Liver (tissue), 9 donors: ENCODE measurements around the gene FIG4. TPM values are rescaled to one million over a fixed set of nuclear protein-coding genes. Genes with fewer than 3 reads are reported as not detected.
"Not testable (repeated sequence)": the region's sequence is repeated elsewhere in the genome, so short reads cannot be mapped to it uniquely, and the experiment has no call there.

Experiments
- DNase-seq: peaks from one replicate; pipeline ENCODE4 v3.0.0-alpha.2; 2017; ENCODE audit warnings: low spot score
- H3K27ac ChIP-seq, 2 donors: one replicate each; pipeline ENCODE4 v1.7.0; 2013; ENCODE audit warnings: inconsistent platforms in 2 of 2, low read length in 2 of 2, control low read depth in 1 of 2, low read depth in 1 of 2, mild to moderate bottlenecking in 1 of 2
- H3K27me3 ChIP-seq, 4 donors: one replicate each; pipeline versions ENCODE4 v1.6.1 to v1.7.0; 2013; ENCODE audit warnings: low read length in 3 of 4, inconsistent platforms in 1 of 4, mild to moderate bottlenecking in 1 of 4, moderate library complexity in 1 of 4; ENCODE audit not compliant: control insufficient read depth in 4 of 4, insufficient read depth in 4 of 4
- H3K36me3 ChIP-seq, 4 donors: one replicate each; pipeline versions ENCODE4 v1.6.1 to v1.7.0; 2013; ENCODE audit warnings: low read length in 3 of 4, mild to moderate bottlenecking in 3 of 4, low read depth in 1 of 4, moderate library complexity in 1 of 4; ENCODE audit not compliant: control insufficient read depth in 4 of 4, insufficient read depth in 3 of 4
- H3K4me1 ChIP-seq, 4 donors: one replicate each; pipeline versions ENCODE4 v1.6.1 to v1.7.0; 2013; ENCODE audit warnings: low read length in 3 of 4, mild to moderate bottlenecking in 3 of 4, moderate library complexity in 1 of 4; ENCODE audit not compliant: control insufficient read depth in 4 of 4, insufficient read depth in 4 of 4
- H3K4me3 ChIP-seq, 3 donors: one replicate each; pipeline versions ENCODE4 v1.6.1 to v1.7.0; 2013; ENCODE audit warnings: low read length in 3 of 3, control low read depth in 1 of 3, low read depth in 1 of 3, mild to moderate bottlenecking in 1 of 3
- H3K9ac ChIP-seq, 2 donors: one replicate each; pipeline ENCODE4 v1.7.0; 2013; ENCODE audit warnings: low read length in 2 of 2, mild to moderate bottlenecking in 2 of 2, moderate library complexity in 2 of 2, control low read depth in 1 of 2, low read depth in 1 of 2
- H3K9me3 ChIP-seq, 4 donors: one replicate each; pipeline versions ENCODE4 v1.6.1 to v1.7.0; 2013; ENCODE audit warnings: low read length in 3 of 4; ENCODE audit not compliant: control insufficient read depth in 4 of 4
- FOXA2 ChIP-seq: IDR thresholded peaks from 2 replicates; pipeline ENCODE4 v1.6.1; 2016; ENCODE audit warnings: antibody characterized with exemption
- GABPA ChIP-seq, 2 donors: IDR thresholded peaks in 1 of 2; conservative IDR thresholded peaks in 1 of 2; 2 replicates each; pipeline ENCODE4 v1.6.1; 2016; ENCODE audit warnings: antibody characterized with exemption in 2 of 2, mild to moderate bottlenecking in 1 of 2, moderate library complexity in 1 of 2
- HNF4A ChIP-seq, 2 donors: conservative IDR thresholded peaks; 2 replicates each; pipeline ENCODE4 v1.6.1; 2016; ENCODE audit warnings: antibody characterized with exemption in 2 of 2, mild to moderate bottlenecking in 2 of 2
- HNF4G ChIP-seq: IDR thresholded peaks from 2 replicates; pipeline ENCODE4 v1.6.1; 2016; ENCODE audit warnings: antibody characterized with exemption
- RAD21 ChIP-seq, 2 donors: IDR thresholded peaks; 2 replicates each; pipeline ENCODE4 v1.6.1; 2016; ENCODE audit warnings: antibody characterized with exemption in 2 of 2, mild to moderate bottlenecking in 2 of 2
- RXRA ChIP-seq, 2 donors: IDR thresholded peaks; 2 replicates each; pipeline ENCODE4 v1.6.1; 2017 to 2018; ENCODE audit warnings: antibody characterized with exemption in 2 of 2, mild to moderate bottlenecking in 1 of 2
- SP1 ChIP-seq: IDR thresholded peaks from 2 replicates; pipeline ENCODE4 v1.6.1; 2018; ENCODE audit warnings: antibody characterized with exemption, mild to moderate bottlenecking
- TAF1 ChIP-seq: conservative IDR thresholded peaks from 2 replicates; pipeline ENCODE4 v1.6.1; 2016; ENCODE audit warnings: antibody characterized with exemption, mild to moderate bottlenecking
- WGBS: extraction: QIAGEN DNeasy Blood & Tissue Kit; methylation state at CpG from one replicate; pipeline ENCODE4 v1.1.7; 2013; 5-methylcytosine and 5-hydroxymethylcytosine counted together
- polyA plus RNA-seq, 2 donors: library from polyadenylated mRNA; stranded (reverse) in 1 of 2; unstranded in 1 of 2; fragments of 200-250 nt in 1 of 2; fragments of >200 nt in 1 of 2; fragmentation: Nextera tagmentation in 1 of 2; extraction: Ambion mirVana in 1 of 2; gene quantifications; one replicate each; pipeline versions ENCODE4 v1.2.1 to v1.2.3, GENCODE V29; 2013 to 2015
- total RNA-seq, 2 donors: library from RNA; depleted of rRNA; stranded (reverse); fragments of >200 nt; gene quantifications; one replicate each; pipeline ENCODE4 v1.2.3, GENCODE V29; 2014
- TF ChIP-seq, protein P1 (sequence below): IDR thresholded peaks from 2 replicates; pipeline ENCODE4 v1.6.1; 2016; ENCODE audit warnings: antibody characterized with exemption
- TF ChIP-seq, protein P2 (sequence below): fragments of 150-350 bp; IDR thresholded peaks from 2 replicates; pipeline ENCODE4 v1.5.1; 2017; ENCODE audit warnings: improper control_type of control experiment, low read depth, low read length; ENCODE audit not compliant: missing input control
- donor health status: healthy.
- donor health status: healthy.
- donor health status: healthy.
- donor health status: healthy.
- donor health status: healthy.

The FIG4 gene
- total and polyA plus RNA-seq, 4 donors, result 3.4 to 8.7 (median 4.6) TPM

- TF ChIP-seq, protein P1, sequence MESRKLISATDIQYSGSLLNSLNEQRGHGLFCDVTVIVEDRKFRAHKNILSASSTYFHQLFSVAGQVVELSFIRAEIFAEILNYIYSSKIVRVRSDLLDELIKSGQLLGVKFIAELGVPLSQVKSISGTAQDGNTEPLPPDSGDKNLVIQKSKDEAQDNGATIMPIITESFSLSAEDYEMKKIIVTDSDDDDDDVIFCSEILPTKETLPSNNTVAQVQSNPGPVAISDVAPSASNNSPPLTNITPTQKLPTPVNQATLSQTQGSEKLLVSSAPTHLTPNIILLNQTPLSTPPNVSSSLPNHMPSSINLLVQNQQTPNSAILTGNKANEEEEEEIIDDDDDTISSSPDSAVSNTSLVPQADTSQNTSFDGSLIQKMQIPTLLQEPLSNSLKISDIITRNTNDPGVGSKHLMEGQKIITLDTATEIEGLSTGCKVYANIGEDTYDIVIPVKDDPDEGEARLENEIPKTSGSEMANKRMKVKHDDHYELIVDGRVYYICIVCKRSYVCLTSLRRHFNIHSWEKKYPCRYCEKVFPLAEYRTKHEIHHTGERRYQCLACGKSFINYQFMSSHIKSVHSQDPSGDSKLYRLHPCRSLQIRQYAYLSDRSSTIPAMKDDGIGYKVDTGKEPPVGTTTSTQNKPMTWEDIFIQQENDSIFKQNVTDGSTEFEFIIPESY, result no peak
- TF ChIP-seq TAF1, result no peak
- TF ChIP-seq RXRA (IDR thresholded peaks at IDR 0.05), result peak; percentile 10 to 30
- peak; percentile 100 for TF ChIP-seq RAD21 (IDR thresholded peaks at IDR 0.05)
These were observed 14.2 kb downstream of the FIG4 start (continued) for GRCh38 chr6:109705258-109705657.

GRCh38 chr6:109706513-109706912 lies 15.4 kb downstream of the FIG4 start:
- Histone ChIP-seq H3K36me3 (no peaks in the 10 kb centered on the region), H3K27ac (no peak overlapping the region), H3K27me3 (no peaks in the 10 kb centered on the region), H3K9ac (no peak overlapping the region), H3K9me3 (no peaks in the 10 kb centered on the region), H3K4me1 (peaks cover 0 to 4% (median 0%) of the 10 kb centered on the region in 4 donors), H3K4me3 (no peak overlapping the region)
- TF ChIP-seq GABPA (IDR thresholded peaks at IDR 0.05 in 1 of 2, conservative IDR thresholded peaks at IDR 0.05 in 1 of 2), result no peak
- no peak for TF ChIP-seq RAD21 (IDR thresholded peaks at IDR 0.05)
- TF ChIP-seq, protein P1, result no peak
- TF ChIP-seq HNF4G, result no peak
- TF ChIP-seq, protein P2, sequence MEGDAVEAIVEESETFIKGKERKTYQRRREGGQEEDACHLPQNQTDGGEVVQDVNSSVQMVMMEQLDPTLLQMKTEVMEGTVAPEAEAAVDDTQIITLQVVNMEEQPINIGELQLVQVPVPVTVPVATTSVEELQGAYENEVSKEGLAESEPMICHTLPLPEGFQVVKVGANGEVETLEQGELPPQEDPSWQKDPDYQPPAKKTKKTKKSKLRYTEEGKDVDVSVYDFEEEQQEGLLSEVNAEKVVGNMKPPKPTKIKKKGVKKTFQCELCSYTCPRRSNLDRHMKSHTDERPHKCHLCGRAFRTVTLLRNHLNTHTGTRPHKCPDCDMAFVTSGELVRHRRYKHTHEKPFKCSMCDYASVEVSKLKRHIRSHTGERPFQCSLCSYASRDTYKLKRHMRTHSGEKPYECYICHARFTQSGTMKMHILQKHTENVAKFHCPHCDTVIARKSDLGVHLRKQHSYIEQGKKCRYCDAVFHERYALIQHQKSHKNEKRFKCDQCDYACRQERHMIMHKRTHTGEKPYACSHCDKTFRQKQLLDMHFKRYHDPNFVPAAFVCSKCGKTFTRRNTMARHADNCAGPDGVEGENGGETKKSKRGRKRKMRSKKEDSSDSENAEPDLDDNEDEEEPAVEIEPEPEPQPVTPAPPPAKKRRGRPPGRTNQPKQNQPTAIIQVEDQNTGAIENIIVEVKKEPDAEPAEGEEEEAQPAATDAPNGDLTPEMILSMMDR, result no peak
- no peak for TF ChIP-seq FOXA2
- TF ChIP-seq SP1, result no peak
- 83% methylated on average over 6 of the region's 6 CpGs for WGBS
- DNase-seq, result no peak

DNA sequence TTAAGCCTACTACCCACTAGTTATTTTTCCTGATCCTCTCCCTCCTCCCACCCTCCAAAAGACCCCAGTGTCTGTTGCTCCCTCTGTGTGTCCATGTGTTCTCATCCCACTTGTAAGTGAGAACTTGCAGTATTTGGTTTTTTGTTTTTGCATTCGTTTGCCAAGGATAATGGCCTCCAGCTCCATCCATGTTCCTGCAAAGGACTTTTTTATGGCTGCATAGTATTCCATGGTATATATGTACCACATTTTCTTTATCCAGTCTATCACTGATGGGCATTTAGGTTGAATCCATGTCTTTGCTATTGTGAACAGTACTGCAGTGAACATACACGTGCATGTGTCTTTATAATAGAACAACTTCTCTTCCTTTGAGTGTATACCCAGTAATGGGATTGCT lies 17.0 kb downstream of the FIG4 start:
- not testable (repeated sequence) for DNase-seq, H3K36me3 ChIP-seq, H3K4me1 ChIP-seq, H3K27me3 ChIP-seq, H3K4me3 ChIP-seq, H3K9me3 ChIP-seq, H3K9ac ChIP-seq, H3K27ac ChIP-seq
- 92% methylated on average over 2 of the region's 2 CpGs for WGBS

DNA sequence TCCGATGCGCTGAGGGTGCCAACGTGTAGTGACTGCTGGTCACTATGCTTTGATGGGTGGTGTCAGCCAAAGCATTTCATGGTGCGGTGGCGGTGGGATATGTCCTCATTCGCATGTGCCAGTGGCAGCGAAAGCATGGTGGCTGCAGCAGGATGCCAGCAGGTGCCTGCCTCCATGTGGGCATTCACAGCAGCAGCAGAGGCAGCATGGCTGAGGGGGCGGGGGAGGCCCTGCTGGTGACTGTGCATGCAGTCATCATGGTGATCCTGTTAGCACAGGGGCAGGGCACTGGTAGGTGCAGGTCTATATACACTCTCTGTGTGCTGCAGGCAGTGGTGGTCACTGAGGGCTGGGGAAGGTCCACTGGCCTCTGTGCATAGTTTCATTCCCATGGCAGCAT lies 22.0 kb downstream of the FIG4 start:
- WGBS, result over 99% methylated on average over 8 of the region's 8 CpGs

More for the DNA sequence above, 22.0 kb downstream of the FIG4 start:
- TF ChIP-seq RAD21 (IDR thresholded peaks at IDR 0.05) (no peak), HNF4A (conservative IDR thresholded peaks at IDR 0.05) (no peak)
- H3K9me3 ChIP-seq, result no peaks in the 10 kb centered on the region
- H3K9ac ChIP-seq, result no peak overlapping the region
- no peaks in the 10 kb centered on the region for H3K4me1 ChIP-seq
- H3K27me3 ChIP-seq, result no peaks in the 10 kb centered on the region
- H3K4me3 ChIP-seq, result no peak overlapping the region
- no peak for DNase-seq
- H3K27ac ChIP-seq, result no peak overlapping the region
- H3K36me3 ChIP-seq, result peaks cover 0 to 3% (median 3%) of the 10 kb centered on the region in 4 donors
